ENCODE measurements around the gene TPR. TPM values are rescaled to one million over a fixed set of nuclear protein-coding genes. Genes with fewer than 3 reads are reported as not detected.

TPR gene
- total and polyA plus RNA-seq, 2 donors (not counting 1 experiment from before 2014, with no cell fraction given): 30.0 to 141 TPM

DNA sequence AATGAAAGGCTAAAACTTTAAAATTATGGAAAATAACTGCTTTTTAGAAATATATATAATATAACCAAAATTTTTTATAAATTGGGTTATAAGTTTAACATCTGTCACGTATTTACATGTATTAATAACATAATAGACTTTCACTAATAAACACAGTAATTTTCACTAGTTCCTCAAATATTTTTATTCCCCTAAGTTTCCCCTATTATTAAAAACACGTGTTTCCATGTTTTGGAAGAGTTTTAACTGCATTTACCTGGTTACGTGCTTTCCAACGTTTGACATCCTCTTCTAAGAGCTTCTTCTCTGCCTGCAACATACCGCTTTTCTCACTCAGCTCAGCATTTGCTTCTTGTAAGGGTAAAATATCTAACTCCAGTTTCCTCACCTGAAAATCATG is 34.3 kb downstream of the TPR start:
- Histone ChIP-seq H3K27ac (ENCODE audit: low read length in 2 of 2) (no peak overlapping the region), H3K4me3 (ENCODE audit: control extremely low read depth in 1 of 5, extremely low read depth in 1 of 5, insufficient read depth in 1 of 5, low read depth in 2 of 5, low read length in 4 of 5) (no peak overlapping the region), H3K4me2 (replicated peaks; ENCODE audit: low read depth, low read length, poor library complexity, severe bottlenecking) (no peak overlapping the region), H3K4me1 (ENCODE audit: control insufficient read depth in 2 of 2, insufficient read depth in 2 of 2, low read length in 2 of 2) (no peaks in the 10 kb centered on the region), H3K79me2 (ENCODE audit: control insufficient read depth, insufficient read depth, low read length) (no peaks in the 10 kb centered on the region), H3K9ac (ENCODE audit: low read length) (no peak overlapping the region), H3K9me3 (ENCODE audit: control extremely low read depth in 1 of 3, control insufficient read depth in 2 of 3, insufficient read depth in 1 of 3, low read length in 2 of 3) (no peaks in the 10 kb centered on the region), H3K27me3 (replicated peaks in 1 of 4; ENCODE audit: control extremely low read depth in 1 of 4, control insufficient read depth in 3 of 4, insufficient read depth in 4 of 4, low read length in 3 of 4) (no peaks in the 10 kb centered on the region), H4K20me1 (ENCODE audit: control insufficient read depth, insufficient read depth, low read length, poor library complexity, severe bottlenecking) (no peaks in the 10 kb centered on the region), H2AFZ (ENCODE audit: insufficient read depth, low read depth, low read length, poor library complexity, severe bottlenecking) (no peak overlapping the region), H3K36me3 (replicated peaks in 1 of 2; ENCODE audit: control extremely low read depth in 1 of 2, control insufficient read depth in 1 of 2, extremely low read depth in 1 of 2, insufficient read depth in 2 of 2, low read length in 1 of 2) (peaks cover 28 to 92% of the 10 kb centered on the region in 2 experiments)
- Mint-ChIP-seq H3K9me3 (ENCODE audit: insufficient read depth) (no peaks in the 10 kb centered on the region), H3K4me1 (no peaks in the 10 kb centered on the region), H3K4me3 (no peak overlapping the region), H3K27me3 (no peaks in the 10 kb centered on the region), H3K27ac (no peak overlapping the region)
- CTCF ChIA-PET: no interaction called here
- no CpG with 5 or more reads among the region's 5 CpGs for WGBS (ENCODE audit: insufficient coverage)
- POLR2A ChIA-PET: no interaction called here
- intact Hi-C loops (cut with micrococcal nuclease): no loop called here
- no peak for TF ChIP-seq EZH2 (IDR thresholded peaks at IDR 0.05; ENCODE audit: borderline replicate concordance, insufficient read depth, low read depth, low read length, poor library complexity, severe bottlenecking)
- TF ChIP-seq, protein P1, sequence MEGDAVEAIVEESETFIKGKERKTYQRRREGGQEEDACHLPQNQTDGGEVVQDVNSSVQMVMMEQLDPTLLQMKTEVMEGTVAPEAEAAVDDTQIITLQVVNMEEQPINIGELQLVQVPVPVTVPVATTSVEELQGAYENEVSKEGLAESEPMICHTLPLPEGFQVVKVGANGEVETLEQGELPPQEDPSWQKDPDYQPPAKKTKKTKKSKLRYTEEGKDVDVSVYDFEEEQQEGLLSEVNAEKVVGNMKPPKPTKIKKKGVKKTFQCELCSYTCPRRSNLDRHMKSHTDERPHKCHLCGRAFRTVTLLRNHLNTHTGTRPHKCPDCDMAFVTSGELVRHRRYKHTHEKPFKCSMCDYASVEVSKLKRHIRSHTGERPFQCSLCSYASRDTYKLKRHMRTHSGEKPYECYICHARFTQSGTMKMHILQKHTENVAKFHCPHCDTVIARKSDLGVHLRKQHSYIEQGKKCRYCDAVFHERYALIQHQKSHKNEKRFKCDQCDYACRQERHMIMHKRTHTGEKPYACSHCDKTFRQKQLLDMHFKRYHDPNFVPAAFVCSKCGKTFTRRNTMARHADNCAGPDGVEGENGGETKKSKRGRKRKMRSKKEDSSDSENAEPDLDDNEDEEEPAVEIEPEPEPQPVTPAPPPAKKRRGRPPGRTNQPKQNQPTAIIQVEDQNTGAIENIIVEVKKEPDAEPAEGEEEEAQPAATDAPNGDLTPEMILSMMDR (IDR thresholded peaks at IDR 0.05): no peak
- ATAC-seq (ENCODE audit: low read depth) (no peak), DNase-seq (no peak)

DNA sequence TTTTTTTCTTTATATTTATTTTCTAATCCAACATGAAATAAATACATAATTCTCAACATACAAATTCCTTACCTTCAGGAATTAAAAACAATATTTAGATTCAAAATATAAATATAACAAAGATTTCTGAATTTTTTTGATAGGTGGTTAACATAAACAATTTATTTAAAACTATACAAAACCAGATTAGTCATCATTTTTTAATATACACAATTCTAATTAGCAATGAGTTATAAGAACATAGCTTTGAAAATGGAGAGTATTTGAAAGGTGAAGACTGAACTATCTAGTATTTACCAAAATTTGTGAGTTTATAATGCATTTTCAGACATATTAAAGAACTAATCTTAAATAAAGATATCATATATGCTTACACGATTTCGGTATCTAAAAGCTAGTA is 37.5 kb downstream of the TPR start:
- ChIA-PET POLR2A (no interaction called here), CTCF (interaction anchor here (1.3 kb wide), 1 partner anchor 38 kb away, joined by 3 read pairs; the partner anchor contains the start of genes ODR4 and TPR)
- H3K4me1 ChIP-seq (ENCODE audit: control insufficient read depth in 2 of 2, insufficient read depth in 2 of 2, low read length in 2 of 2): no peaks in the 10 kb centered on the region
- peaks cover 39 to 90% of the 10 kb centered on the region in 2 experiments for H3K36me3 ChIP-seq (replicated peaks in 1 of 2; ENCODE audit: control extremely low read depth in 1 of 2, control insufficient read depth in 1 of 2, extremely low read depth in 1 of 2, insufficient read depth in 2 of 2, low read length in 1 of 2)
- H3K27me3 ChIP-seq (replicated peaks in 1 of 4; ENCODE audit: control extremely low read depth in 1 of 4, control insufficient read depth in 3 of 4, insufficient read depth in 4 of 4, low read length in 3 of 4): no peaks in the 10 kb centered on the region
- no CpG with 5 or more reads among the region's 2 CpGs for WGBS (ENCODE audit: insufficient coverage)
- no peaks in the 10 kb centered on the region for H3K27me3 Mint-ChIP-seq
- H3K9me3 ChIP-seq (ENCODE audit: control extremely low read depth in 1 of 3, control insufficient read depth in 2 of 3, insufficient read depth in 1 of 3, low read length in 2 of 3): no peaks in the 10 kb centered on the region
- no peak overlapping the region for H3K27ac ChIP-seq (ENCODE audit: low read length in 2 of 2)
- intact Hi-C loops (cut with micrococcal nuclease): no loop called here
- TF ChIP-seq, protein P1 (IDR thresholded peaks at IDR 0.05): no peak
- TF ChIP-seq EZH2 (IDR thresholded peaks at IDR 0.05; ENCODE audit: borderline replicate concordance, insufficient read depth, low read depth, low read length, poor library complexity, severe bottlenecking): no peak
- H3K4me1 Mint-ChIP-seq: no peaks in the 10 kb centered on the region
- H3K9me3 Mint-ChIP-seq (ENCODE audit: insufficient read depth): no peaks in the 10 kb centered on the region
- no peak overlapping the region for H3K4me2 ChIP-seq (replicated peaks; ENCODE audit: low read depth, low read length, poor library complexity, severe bottlenecking)
- H3K9ac ChIP-seq (ENCODE audit: low read length): no peak overlapping the region
- no peaks in the 10 kb centered on the region for H3K79me2 ChIP-seq (ENCODE audit: control insufficient read depth, insufficient read depth, low read length)
- H2AFZ ChIP-seq (ENCODE audit: insufficient read depth, low read depth, low read length, poor library complexity, severe bottlenecking): no peak overlapping the region
- ATAC-seq (ENCODE audit: low read depth) (no peak), DNase-seq (no peak)
- H4K20me1 ChIP-seq (ENCODE audit: control insufficient read depth, insufficient read depth, low read length, poor library complexity, severe bottlenecking): no peaks in the 10 kb centered on the region
- H3K27ac Mint-ChIP-seq: no peak overlapping the region
- no peak overlapping the region for H3K4me3 ChIP-seq (ENCODE audit: control extremely low read depth in 1 of 5, extremely low read depth in 1 of 5, insufficient read depth in 1 of 5, low read depth in 2 of 5, low read length in 4 of 5)
- no peak overlapping the region for H3K4me3 Mint-ChIP-seq

Measured in B cell (primary cell).